Adipose tissue (tissue), 3 donors: ENCODE data around the gene HCN1. TPM values are rescaled to one million over a fixed set of nuclear protein-coding genes. Genes with fewer than 3 reads are reported as not detected.
"Not testable (repeated sequence)": the region's sequence is repeated elsewhere in the genome, so short reads cannot be mapped to it uniquely, and the experiment has no call there.

ENCODE experiments used
- H3K27ac ChIP-seq: one replicate; pipeline ENCODE4 v1.5.1; 2013; ENCODE audit warnings: low read depth, low read length
- WGBS, 3 donors: extraction: QIAGEN DNeasy Blood & Tissue Kit; methylation state at CpG; one replicate each; pipeline ENCODE4 v1.1.7; 2013; 5-methylcytosine and 5-hydroxymethylcytosine counted together
- polyA plus RNA-seq, 3 donors: library from polyadenylated mRNA; stranded (reverse); fragments of 200-250 nt; gene quantifications; one replicate each; pipeline ENCODE4 v1.2.3, GENCODE V29; 2013
- donor health status: healthy with polysubstance abuse.
- donor health status: Bipolar disorder and iron deficiency.
- donor health status: healthy.

The HCN1 gene
- polyA plus RNA-seq, 3 donors: 0.01 to 0.59 (median 0.22) TPM

GRCh38 chr5:45371423-45371822, 324.8 kb downstream of the HCN1 start:
- WGBS, 3 donors: 93 to 96% (median 95%) methylated on average over 8 of the region's 8 CpGs
- not testable (repeated sequence) for H3K27ac ChIP-seq

- 54 to 89% (median 78%) methylated on average over 3 of the region's 3 CpGs for whole genome bisulfite sequencing, 3 donors
- H3K27ac ChIP-seq: no peak overlapping the region
Measured at GRCh38 chr5:45355189-45355992, 340.8 kb downstream of the HCN1 start.

GRCh38 chr5:45336464-45336863, 359.7 kb downstream of the HCN1 start:
- no peak overlapping the region for H3K27ac ChIP-seq
- WGBS, 3 donors: 77 to 87% (median 83%) methylated on average over 2 of the region's 2 CpGs

GRCh38 chr5:45335978-45336377, 360.2 kb downstream of the HCN1 start:
- 81 to 98% (median 82%) methylated on average over 2 of the region's 2 CpGs for WGBS, 3 donors
- H3K27ac ChIP-seq: no peak overlapping the region

- H3K27ac ChIP-seq: no peak overlapping the region
Measured at GRCh38 chr5:45335346-45335745, 360.8 kb downstream of the HCN1 start.

- WGBS, 3 donors: 71 to 77% (median 76%) methylated on average over 1 of the region's 1 CpG
- H3K27ac ChIP-seq: no peak overlapping the region
Measured at GRCh38 chr5:45334939-45335338, 361.2 kb downstream of the HCN1 start.

- WGBS, 3 donors: 84 to 89% (median 87%) methylated on average over 7 to 8 of the region's 8 CpGs
- not testable (repeated sequence) for H3K27ac ChIP-seq
Measured at GRCh38 chr5:45312627-45313026, 383.6 kb downstream of the HCN1 start.

- WGBS, 3 donors: 85 to 89% (median 86%) methylated on average over 2 of the region's 2 CpGs
- no peak overlapping the region for H3K27ac ChIP-seq
Measured at GRCh38 chr5:45295231-45295630, 400.9 kb downstream of the HCN1 start.

DNA sequence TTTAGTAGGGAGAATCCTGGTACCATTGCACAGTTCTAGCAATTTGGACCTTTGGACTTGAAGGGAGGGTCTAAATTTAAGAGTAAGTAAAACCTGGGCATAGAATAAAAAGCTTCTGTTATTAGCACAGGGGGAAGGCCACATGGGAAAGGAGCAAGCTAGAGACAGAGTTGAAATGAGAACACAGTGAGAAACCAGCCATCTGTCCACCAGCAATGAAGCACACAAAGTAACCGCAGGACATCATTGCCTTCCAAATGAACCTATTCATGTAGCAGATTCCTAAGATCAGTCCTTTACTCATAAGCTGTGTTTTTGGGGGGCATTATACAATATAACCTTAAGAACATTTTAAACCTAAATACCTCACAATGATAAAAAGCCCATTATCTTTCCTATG, 407.4 kb downstream of the HCN1 start:
- H3K27ac ChIP-seq: no peak overlapping the region
- WGBS, 3 donors: 21 to 96% (median 91%) methylated on average over 1 of the region's 1 CpG

- no peak overlapping the region for H3K27ac ChIP-seq
- WGBS, 3 donors: 60 to 81% (median 69%) methylated on average over 1 of the region's 1 CpG
Measured at GRCh38 chr5:45284436-45284835, 411.7 kb downstream of the HCN1 start.

GRCh38 chr5:45281081-45281480, 415.1 kb downstream of the HCN1 start:
- H3K27ac ChIP-seq: no peak overlapping the region
- WGBS, 3 donors: 37 to 65% (median 46%) methylated on average over 2 of the region's 2 CpGs

DNA sequence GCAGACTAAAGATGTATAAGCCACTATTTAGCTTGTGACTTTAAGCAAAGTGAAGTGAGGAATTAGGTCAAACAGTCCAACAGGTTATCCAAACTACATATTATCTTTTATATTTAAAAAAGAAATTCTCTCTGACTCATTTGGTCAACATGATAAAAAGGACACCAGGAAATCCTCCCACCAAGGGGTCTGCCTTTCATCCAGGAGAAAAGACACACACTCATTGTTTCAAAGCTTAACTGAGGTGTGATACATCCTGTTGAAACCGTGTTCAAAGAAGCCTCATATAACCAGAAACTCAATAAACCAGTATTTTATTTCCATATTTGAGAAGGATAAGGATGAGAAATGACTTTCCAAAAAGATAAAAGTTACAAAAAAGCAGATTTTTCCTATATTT, 417.1 kb downstream of the HCN1 start:
- no peak overlapping the region for H3K27ac ChIP-seq
- WGBS, 3 donors: 22 to 45% (median 25%) methylated on average over 1 of the region's 1 CpG

GRCh38 chr5:45277860-45278259, 418.3 kb downstream of the HCN1 start:
- H3K27ac ChIP-seq: no peak overlapping the region
- WGBS, 3 donors: 72 to 90% (median 76%) methylated on average over 2 of the region's 2 CpGs

- no peak overlapping the region for H3K27ac ChIP-seq
- WGBS, 3 donors: 31 to 81% (median 61%) methylated on average over 2 of the region's 2 CpGs
Measured at GRCh38 chr5:45274241-45274640, 421.9 kb downstream of the HCN1 start.

- WGBS, 3 donors: 27 to 79% (median 73%) methylated on average over 1 of the region's 1 CpG
- H3K27ac ChIP-seq: no peak overlapping the region
Measured at GRCh38 chr5:45271626-45272025, 424.6 kb downstream of the HCN1 start.

GRCh38 chr5:45264447-45264846, 431.7 kb downstream of the HCN1 start:
- 78 to 81% (median 79%) methylated on average over 1 of the region's 1 CpG for whole genome bisulfite sequencing, 3 donors

GRCh38 chr5:45262061-45262590, 434.1 kb downstream of the HCN1 start:
- WGBS, 3 donors: 93 to 94% (median 94%) methylated on average over 29 of the region's 29 CpGs
- no peak overlapping the region for H3K27ac ChIP-seq

More at GRCh38 chr5:45264447-45264846, 431.7 kb downstream of the HCN1 start:
- no peak overlapping the region for H3K27ac ChIP-seq

GRCh38 chr5:45261125-45261524, 435.1 kb downstream of the HCN1 start:
- 33 to 92% (median 92%) methylated on average over 4 of the region's 4 CpGs for WGBS, 3 donors
- H3K27ac ChIP-seq: no peak overlapping the region

GRCh38 chr5:45260292-45260691, 435.9 kb downstream of the HCN1 start:
- 40 to 56% (median 53%) methylated on average over 3 of the region's 3 CpGs for WGBS, 3 donors
- H3K27ac ChIP-seq: no peak overlapping the region

DNA sequence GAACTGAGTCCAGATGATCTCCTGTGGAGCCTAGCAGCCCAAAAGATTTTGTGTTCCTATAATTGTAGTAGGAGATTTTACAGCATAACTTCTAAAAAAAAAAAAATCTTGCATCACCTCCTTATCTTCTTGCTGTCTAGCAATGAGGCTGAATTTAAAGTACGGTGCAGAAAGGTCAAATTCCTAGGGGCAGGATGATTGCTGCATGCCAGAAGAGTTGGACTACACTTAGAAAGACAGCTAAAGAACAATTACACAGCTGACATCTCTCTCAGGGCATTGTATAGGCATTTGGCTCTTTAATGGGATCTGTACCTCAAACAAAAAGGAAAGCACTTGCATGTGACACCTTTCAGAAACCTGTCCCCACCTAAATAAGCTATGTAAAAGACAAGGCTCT, 443.2 kb downstream of the HCN1 start:
- WGBS, 3 donors: 13 to 37% (median 31%) methylated on average over 1 of the region's 1 CpG
- no peak overlapping the region for H3K27ac ChIP-seq
